ENCODE measurements around the gene MED12L. TPM values are rescaled to one million over a fixed set of nuclear protein-coding genes. Genes with fewer than 3 reads are reported as not detected.

The MED12L gene
- total and polyA plus RNA-seq, 8 donors = 0.08 to 0.88 (median 0.45) TPM

DNA sequence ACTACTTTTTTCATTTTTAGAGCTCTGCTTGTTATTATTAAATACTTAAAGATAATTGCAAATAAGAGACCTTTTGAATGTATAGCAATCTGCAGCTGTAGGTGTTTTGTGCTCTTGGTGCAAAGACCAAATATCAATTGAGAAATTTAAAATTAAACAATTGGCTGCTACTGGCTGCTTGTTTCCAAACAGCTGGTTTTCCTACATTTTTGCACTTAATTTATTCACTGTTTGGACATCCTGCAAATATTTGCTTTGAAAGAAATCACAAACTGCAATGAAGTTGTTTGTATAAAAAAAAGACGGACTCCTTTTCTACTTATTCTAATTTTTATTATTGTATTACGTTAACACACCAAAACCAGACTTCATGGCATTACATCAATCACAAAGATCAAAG, 35.6 kb downstream of the MED12L start:
- H3K9me3 ChIP-seq = no peaks in the 10 kb centered on the region
- no peak overlapping the region for H3K27ac ChIP-seq
- no peaks in the 10 kb centered on the region for H3K27me3 ChIP-seq
- TF ChIP-seq CTCF (IDR thresholded peaks at IDR 0.05) = no peak
- H3K4me1 ChIP-seq = no peaks in the 10 kb centered on the region
- intact Hi-C loops (cut with DNase I) = no loop called here
- H3K36me3 ChIP-seq = no peaks in the 10 kb centered on the region
- no peak for FAIRE-seq
- no peak overlapping the region for H3K4me3 ChIP-seq
- WGBS, 2 donors = 80 to 87% methylated on average over 2 of the region's 2 CpGs
- no peak for ATAC-seq
- DNase-seq = no peak

GRCh38 chr3:151123827-151124226, 38.4 kb downstream of the MED12L start:
- no peak overlapping the region for H3K4me3 ChIP-seq
- intact Hi-C loops (cut with DNase I) = no loop called here
- no peaks in the 10 kb centered on the region for H3K36me3 ChIP-seq
- H3K27me3 ChIP-seq = no peaks in the 10 kb centered on the region
- FAIRE-seq (no peak), DNase-seq (no peak), ATAC-seq (no peak)
- no peak overlapping the region for H3K27ac ChIP-seq
- no peaks in the 10 kb centered on the region for H3K9me3 ChIP-seq
- H3K4me1 ChIP-seq = no peaks in the 10 kb centered on the region
- TF ChIP-seq CTCF (IDR thresholded peaks at IDR 0.05) = no peak

GRCh38 chr3:151124476-151124875, 39.0 kb downstream of the MED12L start:
- no peak for FAIRE-seq
- DNase-seq = no peak

GRCh38 chr3:151130428-151130827, 45.0 kb downstream of the MED12L start:
- DNase-seq (no peak), FAIRE-seq (no peak), ATAC-seq (no peak)
- no peaks in the 10 kb centered on the region for H3K4me1 ChIP-seq
- no peak overlapping the region for H3K4me3 ChIP-seq
- intact Hi-C loops (cut with DNase I) = no loop called here
- TF ChIP-seq CTCF (IDR thresholded peaks at IDR 0.05) = no peak
- H3K27me3 ChIP-seq = no peaks in the 10 kb centered on the region
- no peaks in the 10 kb centered on the region for H3K9me3 ChIP-seq
- no peaks in the 10 kb centered on the region for H3K36me3 ChIP-seq
- H3K27ac ChIP-seq = no peak overlapping the region
- 93 to 94% methylated on average over 8 of the region's 8 CpGs for WGBS, 2 donors

More at GRCh38 chr3:151124476-151124875, 39.0 kb downstream of the MED12L start:
- Histone ChIP-seq H3K36me3 (no peaks in the 10 kb centered on the region), H3K4me1 (no peaks in the 10 kb centered on the region), H3K9me3 (no peaks in the 10 kb centered on the region), H3K4me3 (no peak overlapping the region), H3K27ac (no peak overlapping the region), H3K27me3 (no peaks in the 10 kb centered on the region)
- no peak for TF ChIP-seq CTCF (IDR thresholded peaks at IDR 0.05)
- 92 to 93% methylated on average over 4 of the region's 4 CpGs for WGBS, 2 donors
- ATAC-seq = no peak
- intact Hi-C loops (cut with DNase I) = no loop called here

DNA sequence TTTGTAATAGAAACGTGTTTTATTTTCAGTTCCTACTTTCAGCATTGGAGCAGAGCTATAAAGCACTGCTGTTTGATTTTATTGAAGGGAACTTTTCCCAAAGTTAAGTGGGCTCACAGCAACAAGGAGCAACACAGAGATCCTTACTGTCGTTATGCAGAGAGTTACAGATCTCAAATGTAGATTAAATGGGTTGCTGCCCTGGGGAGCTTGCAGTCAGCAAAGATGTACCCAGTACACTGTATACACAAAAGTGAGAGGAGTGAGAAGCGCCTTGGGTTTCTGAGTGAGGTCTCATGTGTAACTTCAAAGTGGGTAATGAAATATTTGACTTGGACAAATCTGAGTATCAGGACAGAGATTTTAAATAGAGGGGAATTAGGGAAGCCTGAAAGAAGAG, 47.7 kb downstream of the MED12L start:
- intact Hi-C loops (cut with DNase I) = no loop called here
- TF ChIP-seq CTCF (IDR thresholded peaks at IDR 0.05) = no peak

More for the DNA sequence above, 47.7 kb downstream of the MED12L start:
- 62 to 68% methylated on average over 3 of the region's 3 CpGs for WGBS, 2 donors
- no peak overlapping the region for H3K27ac ChIP-seq
- H3K36me3 ChIP-seq = no peaks in the 10 kb centered on the region
- H3K4me1 ChIP-seq = no peaks in the 10 kb centered on the region
- H3K4me3 ChIP-seq = no peak overlapping the region
- DNase-seq (no peak), FAIRE-seq (no peak), ATAC-seq (no peak)
- no peaks in the 10 kb centered on the region for H3K27me3 ChIP-seq
- H3K9me3 ChIP-seq = no peaks in the 10 kb centered on the region
